Endothelial cell of umbilical vein (primary cell): ENCODE measurements around the gene FGF12. TPM values are rescaled to one million over a fixed set of nuclear protein-coding genes. Genes with fewer than 3 reads are reported as not detected.

Source experiments
- BruUV-seq: library from RNA; stranded (reverse); fragments of 400-500 nt; replicated peaks from 2 replicates; lab custom pipeline; 2021; lab: Mats Ljungman, UMichigan
- CTCF ChIA-PET: fragments of 300-600, 350-600 bp; sonication (Branson Sonifier 250); formaldehyde crosslinking; loops from one replicate; lab custom pipeline; 2021; ENCODE audit warnings: antibody characterized with exemption, inconsistent platforms; lab: Charles Lee
- POLR2A ChIA-PET: fragments of 300-600, 350-600 bp; sonication (Branson Sonifier 250); formaldehyde crosslinking; loops from one replicate; lab custom pipeline; 2021; ENCODE audit warnings: antibody characterized with exemption, inconsistent platforms; lab: Charles Lee
- DNase-seq: peaks from one replicate; pipeline ENCODE4 v3.0.0-alpha.2; 2011; ENCODE audit warnings: low read depth, low spot score
- FAIRE-seq: peaks from 2 replicates; lab custom pipeline; 2011; peaks lifted over from hg19 to GRCh38; lab: Jason Lieb, UNC
- H2AFZ ChIP-seq: 2 replicates; pipeline ENCODE4 v1.6.0; 2012; ENCODE audit warnings: low read depth, low read length, control low read depth, inconsistent platforms
- H3K27ac ChIP-seq: 2 replicates; pipeline ENCODE4 v1.5.1; 2011; ENCODE audit warnings: low read depth, mild to moderate bottlenecking, control low read depth, low read length, moderate library complexity; ENCODE audit not compliant: insufficient read depth
- H3K27me3 ChIP-seq, 2 experiments: 2 replicates each; pipeline versions ENCODE4 v1.6.0 to v1.6.1; 2011; ENCODE audit warnings: low read length in 2 of 2, mixed read lengths in 1 of 2; ENCODE audit not compliant: control insufficient read depth in 2 of 2, insufficient read depth in 2 of 2
- H3K36me3 ChIP-seq, 2 experiments: 2 replicates in 1 of 2; 3 replicates in 1 of 2; pipeline ENCODE4 v1.5.1; 2011; ENCODE audit warnings: low read length in 2 of 2, mild to moderate bottlenecking in 1 of 2, moderate library complexity in 1 of 2; ENCODE audit not compliant: control insufficient read depth in 2 of 2, insufficient read depth in 2 of 2; ENCODE audit errors: extremely low read depth in 1 of 2
- H3K4me1 ChIP-seq: 3 replicates; pipeline ENCODE4 v1.5.1; 2011; ENCODE audit warnings: mild to moderate bottlenecking, low read length; ENCODE audit not compliant: control insufficient read depth, insufficient read depth; ENCODE audit errors: extremely low read depth
- H3K4me2 ChIP-seq: 2 replicates; pipeline ENCODE4 v1.6.1; 2011; ENCODE audit warnings: low read length, control low read depth, mixed read lengths; ENCODE audit not compliant: insufficient read depth
- H3K4me3 ChIP-seq, 3 experiments: fragments of 200-600 bp in 1 of 3; sonication (generic), shearing (Covaris generic) in 1 of 3; replicated peaks in 1 of 3; 2 replicates each; pipeline ENCODE4 v1.5.1; 2011 to 2016; ENCODE audit warnings: control low read depth in 3 of 3, low read length in 3 of 3, mild to moderate bottlenecking in 2 of 3, inconsistent platforms in 1 of 3, low read depth in 1 of 3, moderate library complexity in 1 of 3; ENCODE audit not compliant: insufficient read depth in 1 of 3
- H3K79me2 ChIP-seq: 2 replicates; pipeline ENCODE4 v1.6.0; 2012; ENCODE audit warnings: low read length, inconsistent platforms; ENCODE audit not compliant: control insufficient read depth, insufficient read depth
- H3K9ac ChIP-seq: replicated peaks from 2 replicates; pipeline ENCODE3; 2011; ENCODE audit warnings: low read length, control low read depth; ENCODE audit not compliant: insufficient read depth; ENCODE audit errors: extremely low read depth
- H3K9me1 ChIP-seq: replicated peaks from 3 replicates; pipeline ENCODE4 v1.6.0; 2011; ENCODE audit warnings: mild to moderate bottlenecking, low read length; ENCODE audit not compliant: control insufficient read depth, insufficient read depth; ENCODE audit errors: extremely low read depth
- H3K9me3 ChIP-seq: replicated peaks from 2 replicates; pipeline ENCODE4 v1.5.1; 2012; ENCODE audit warnings: low read length, inconsistent platforms; ENCODE audit not compliant: control insufficient read depth, insufficient read depth
- H4K20me1 ChIP-seq: replicated peaks from 2 replicates; pipeline ENCODE3; 2011; ENCODE audit warnings: mild to moderate bottlenecking, low read length; ENCODE audit not compliant: control insufficient read depth, insufficient read depth; ENCODE audit errors: extremely low read depth
- EZH2 ChIP-seq: IDR thresholded peaks from 2 replicates; pipeline ENCODE4 v1.6.1; 2012; ENCODE audit warnings: borderline replicate concordance, low read depth, mild to moderate bottlenecking, moderate library complexity, low read length, inconsistent platforms; ENCODE audit not compliant: severe bottlenecking
- FOS ChIP-seq: IDR thresholded peaks from 2 replicates; pipeline ENCODE4 v1.6.1; 2011; ENCODE audit warnings: mild to moderate bottlenecking, low read length, moderate library complexity, borderline replicate concordance; ENCODE audit not compliant: insufficient read depth
- GATA2 ChIP-seq: IDR thresholded peaks from 2 replicates; pipeline ENCODE4 v1.7.0; 2011; ENCODE audit warnings: low read depth, mild to moderate bottlenecking, moderate library complexity, mixed read lengths, low read length; ENCODE audit not compliant: insufficient read length, insufficient read depth
- JUN ChIP-seq: IDR thresholded peaks from 2 replicates; pipeline ENCODE4 v1.6.1; 2011; ENCODE audit warnings: borderline replicate concordance, low read depth; ENCODE audit not compliant: insufficient read length, insufficient read depth
- MYC ChIP-seq: IDR thresholded peaks from one replicate; pipeline ENCODE4 v1.6.1; 2011; ENCODE audit warnings: mild to moderate bottlenecking, low read depth, low read length
- POLR2A ChIP-seq: IDR thresholded peaks from 2 replicates; pipeline ENCODE4 v1.6.1; 2012; ENCODE audit warnings: low read depth, mild to moderate bottlenecking, control low read depth, low read length
- POLR2AphosphoS5 ChIP-seq: IDR thresholded peaks from 2 replicates; pipeline ENCODE4 v1.6.1; 2012; ENCODE audit warnings: low read depth, mild to moderate bottlenecking, control low read depth, low read length, moderate library complexity; ENCODE audit not compliant: insufficient read depth
- dilution Hi-C: fragments of 300-500 bp; cut with MboI; formaldehyde crosslinking; loops from one replicate; pipeline ENCODE4 v1.15.0; 2019; ENCODE audit warnings: low sequenced_read_pairs; ENCODE audit not compliant: extremely low pct_ligation_motif_present
- intact Hi-C: fragments of 100-400 bp; cut with micrococcal nuclease; formaldehyde crosslinking; loops from one replicate; pipeline ENCODE4 v1.10.0; 2022
- polyA plus RNA-seq, 4 experiments: library from polyadenylated mRNA; depleted of rRNA in 3 of 4; stranded (reverse) in 3 of 4; unstranded in 1 of 4; fragments of >200 nt; gene quantifications; 2 replicates each; pipeline versions ENCODE4 v1.2.1 to v1.2.3, GENCODE V29; 2011 to 2012; ENCODE audit warnings: missing spikeins in 1 of 4
- total RNA-seq: library from RNA; stranded (reverse); gene quantifications from 2 replicates; pipeline ENCODE4 v1.2.3, GENCODE V29; 2021
- TF ChIP-seq, protein P1 (sequence below): IDR thresholded peaks from 2 replicates; pipeline ENCODE4 v1.6.1; 2011; ENCODE audit not compliant: insufficient read depth, insufficient read length
- TF ChIP-seq, protein P2 (sequence below), 2 donors: IDR thresholded peaks; 1 replicate in 1 of 2; 2 replicates in 1 of 2; pipeline ENCODE4 v1.5.1; 2011; ENCODE audit warnings: low read length in 2 of 2, mild to moderate bottlenecking in 2 of 2, moderate library complexity in 2 of 2, control low read depth in 1 of 2, inconsistent platforms in 1 of 2, low read depth in 1 of 2; ENCODE audit not compliant: insufficient read depth in 1 of 2; ENCODE audit errors: extremely low read depth in 1 of 2

Gene FGF12
- total and polyA plus RNA-seq, 2 donors (not counting 3 experiments of a cell fraction or from before 2014, with no cell fraction given): 0.72 to 2.5 TPM

GRCh38 chr3:192307631-192308030, 419.7 kb downstream of the FGF12 start:
- no peak for DNase-seq
- H3K4me3 ChIP-seq: no peak overlapping the region
- no peak overlapping the region for H2AFZ ChIP-seq
- POLR2A ChIA-PET: no interaction called here
- H3K79me2 ChIP-seq: no peaks in the 10 kb centered on the region
- dilution Hi-C loops (no loop called here), intact Hi-C loops (no loop called here)
- no peaks in the 10 kb centered on the region for H3K36me3 ChIP-seq
- no peaks in the 10 kb centered on the region for H3K27me3 ChIP-seq
- no peaks in the 10 kb centered on the region for H3K9me3 ChIP-seq
- no peaks in the 10 kb centered on the region for H3K9me1 ChIP-seq
- H4K20me1 ChIP-seq: no peaks in the 10 kb centered on the region
- no peak overlapping the region for H3K9ac ChIP-seq
- H3K27ac ChIP-seq: no peak overlapping the region
- CTCF ChIA-PET: no interaction called here
- no peak overlapping the region for H3K4me2 ChIP-seq
- no peaks in the 10 kb centered on the region for H3K4me1 ChIP-seq
- FAIRE-seq: no peak
- TF ChIP-seq POLR2A: no peak
- no peak for TF ChIP-seq JUN
- BruUV-seq: no TSS peak

- intact Hi-C loops (no loop called here), dilution Hi-C loops (no loop called here)
- TF ChIP-seq EZH2: no peak
- no peak for TF ChIP-seq POLR2AphosphoS5
- TF ChIP-seq JUN: no peak
- no peak for TF ChIP-seq POLR2A
- TF ChIP-seq GATA2: no peak
- TF ChIP-seq, protein P1, sequence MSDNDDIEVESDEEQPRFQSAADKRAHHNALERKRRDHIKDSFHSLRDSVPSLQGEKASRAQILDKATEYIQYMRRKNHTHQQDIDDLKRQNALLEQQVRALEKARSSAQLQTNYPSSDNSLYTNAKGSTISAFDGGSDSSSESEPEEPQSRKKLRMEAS: no peak
- no peak for TF ChIP-seq FOS
- no peak for TF ChIP-seq MYC
- TF ChIP-seq, protein P2, sequence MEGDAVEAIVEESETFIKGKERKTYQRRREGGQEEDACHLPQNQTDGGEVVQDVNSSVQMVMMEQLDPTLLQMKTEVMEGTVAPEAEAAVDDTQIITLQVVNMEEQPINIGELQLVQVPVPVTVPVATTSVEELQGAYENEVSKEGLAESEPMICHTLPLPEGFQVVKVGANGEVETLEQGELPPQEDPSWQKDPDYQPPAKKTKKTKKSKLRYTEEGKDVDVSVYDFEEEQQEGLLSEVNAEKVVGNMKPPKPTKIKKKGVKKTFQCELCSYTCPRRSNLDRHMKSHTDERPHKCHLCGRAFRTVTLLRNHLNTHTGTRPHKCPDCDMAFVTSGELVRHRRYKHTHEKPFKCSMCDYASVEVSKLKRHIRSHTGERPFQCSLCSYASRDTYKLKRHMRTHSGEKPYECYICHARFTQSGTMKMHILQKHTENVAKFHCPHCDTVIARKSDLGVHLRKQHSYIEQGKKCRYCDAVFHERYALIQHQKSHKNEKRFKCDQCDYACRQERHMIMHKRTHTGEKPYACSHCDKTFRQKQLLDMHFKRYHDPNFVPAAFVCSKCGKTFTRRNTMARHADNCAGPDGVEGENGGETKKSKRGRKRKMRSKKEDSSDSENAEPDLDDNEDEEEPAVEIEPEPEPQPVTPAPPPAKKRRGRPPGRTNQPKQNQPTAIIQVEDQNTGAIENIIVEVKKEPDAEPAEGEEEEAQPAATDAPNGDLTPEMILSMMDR (IDR thresholded peaks at IDR 0.05; ENCODE audit: extremely low read depth in 1 of 2, insufficient read depth in 1 of 2, low read depth in 1 of 2, low read length in 2 of 2): no peak
- Histone ChIP-seq H2AFZ (no peak overlapping the region), H3K4me2 (no peak overlapping the region), H3K79me2 (no peaks in the 10 kb centered on the region), H3K27me3 (no peaks in the 10 kb centered on the region), H3K9me3 (no peaks in the 10 kb centered on the region), H3K4me1 (no peaks in the 10 kb centered on the region), H3K9me1 (no peaks in the 10 kb centered on the region), H4K20me1 (no peaks in the 10 kb centered on the region), H3K4me3 (no peak overlapping the region), H3K9ac (no peak overlapping the region), H3K27ac (no peak overlapping the region), H3K36me3 (no peaks in the 10 kb centered on the region)
- BruUV-seq: no TSS peak
- POLR2A ChIA-PET: no interaction called here
- FAIRE-seq: no peak
- CTCF ChIA-PET: interaction anchor here (1.2 kb wide), 1 partner anchor 36 kb away, joined by 4 read pairs; no protein-coding TSS in a partner anchor
- no peak for DNase-seq
Observed at GRCh38 chr3:192303235-192303634, 424.1 kb downstream of the FGF12 start.
